ENCODE data around the gene ALOX5AP. TPM values are rescaled to one million over a fixed set of nuclear protein-coding genes. Genes with fewer than 3 reads are reported as not detected.
A peak's percentile ranks its signal among the peaks of the same experiment; 100 is the strongest.

ALOX5AP gene
- total RNA-seq, 1 donor from 2014 or later = 4.5 TPM

GRCh38 chr13:30796631-30797601 lies 61.6 kb downstream of the ALOX5AP start:
- DNase-seq (ENCODE audit: low read depth) (peak; percentile 78), FAIRE-seq (no peak)
- H3K27ac Mint-ChIP-seq (ENCODE audit: unreplicated experiment) = no peak overlapping the region
- H2AFZ ChIP-seq (ENCODE audit: low read depth, low read length) = peak overlapping the region; percentile 32
- H3K9ac ChIP-seq (ENCODE audit: low read length) = peak overlapping the region; percentile 56
- H4K20me1 ChIP-seq (ENCODE audit: insufficient read depth, low read length) = no peaks in the 10 kb centered on the region
- peak overlapping the region; percentile 56 for H3K27ac ChIP-seq (ENCODE audit: low read depth, low read length)
- H3K27me3 Mint-ChIP-seq (ENCODE audit: low read depth, unreplicated experiment) = peaks cover 2% of the 10 kb centered on the region
- no peak overlapping the region for H3K4me3 Mint-ChIP-seq (ENCODE audit: unreplicated experiment)
- peaks cover 58% of the 10 kb centered on the region for H3K4me1 ChIP-seq (ENCODE audit: insufficient read depth, low read length)
- H3K9me3 ChIP-seq (ENCODE audit: insufficient read depth, low read depth, low read length) = no peaks in the 10 kb centered on the region
- no peak for TF ChIP-seq EZH2 (IDR thresholded peaks at IDR 0.05; ENCODE audit: insufficient read depth, low read length)
- TF ChIP-seq CTCF (IDR thresholded peaks at IDR 0.05; ENCODE audit: insufficient read depth, low read depth, low read length) = no peak
- H3K9me3 Mint-ChIP-seq (ENCODE audit: unreplicated experiment) = no peaks in the 10 kb centered on the region
- no peaks in the 10 kb centered on the region for H3K36me3 ChIP-seq (ENCODE audit: insufficient read depth, low read length)
- H3K27me3 ChIP-seq (ENCODE audit: insufficient read depth, low read length) = no peaks in the 10 kb centered on the region
- H3K4me2 ChIP-seq (ENCODE audit: low read length) = peak overlapping the region; percentile 80
- peak overlapping the region; percentile 22 for H3K4me3 ChIP-seq (ENCODE audit: insufficient read depth, low read depth, low read length)
- peaks cover 35% of the 10 kb centered on the region for H3K4me1 Mint-ChIP-seq (ENCODE audit: low read depth, unreplicated experiment)
- H3K36me3 Mint-ChIP-seq (ENCODE audit: low read depth, unreplicated experiment) = no peaks in the 10 kb centered on the region
- H3K79me2 ChIP-seq (ENCODE audit: insufficient read depth, low read length) = no peaks in the 10 kb centered on the region

- Histone ChIP-seq H4K20me1 (ENCODE audit: insufficient read depth, low read length) (no peaks in the 10 kb centered on the region), H2AFZ (ENCODE audit: low read depth, low read length) (no peak overlapping the region), H3K9me3 (ENCODE audit: insufficient read depth, low read depth, low read length) (no peaks in the 10 kb centered on the region), H3K4me3 (ENCODE audit: insufficient read depth, low read depth, low read length) (no peak overlapping the region), H3K27me3 (ENCODE audit: insufficient read depth, low read length) (no peaks in the 10 kb centered on the region), H3K9ac (ENCODE audit: low read length) (peak overlapping the region; percentile 56), H3K4me1 (ENCODE audit: insufficient read depth, low read length) (peaks cover 51% of the 10 kb centered on the region), H3K36me3 (ENCODE audit: insufficient read depth, low read length) (no peaks in the 10 kb centered on the region), H3K27ac (ENCODE audit: low read depth, low read length) (peak overlapping the region; percentile 25), H3K4me2 (ENCODE audit: low read length) (peak overlapping the region; percentile 80), H3K79me2 (ENCODE audit: insufficient read depth, low read length) (no peaks in the 10 kb centered on the region)
- FAIRE-seq = no peak
- peaks cover 25% of the 10 kb centered on the region for H3K4me1 Mint-ChIP-seq (ENCODE audit: low read depth, unreplicated experiment)
- H3K27ac Mint-ChIP-seq (ENCODE audit: unreplicated experiment) = no peak overlapping the region
- no peaks in the 10 kb centered on the region for H3K36me3 Mint-ChIP-seq (ENCODE audit: low read depth, unreplicated experiment)
- H3K27me3 Mint-ChIP-seq (ENCODE audit: low read depth, unreplicated experiment) = peaks cover 2% of the 10 kb centered on the region
- H3K9me3 Mint-ChIP-seq (ENCODE audit: unreplicated experiment) = no peaks in the 10 kb centered on the region
- no peak overlapping the region for H3K4me3 Mint-ChIP-seq (ENCODE audit: unreplicated experiment)
- no peak for DNase-seq (ENCODE audit: low read depth)
- no peak for TF ChIP-seq CTCF (IDR thresholded peaks at IDR 0.05; ENCODE audit: insufficient read depth, low read depth, low read length)
- TF ChIP-seq EZH2 (IDR thresholded peaks at IDR 0.05; ENCODE audit: insufficient read depth, low read length) = no peak
Observed at GRCh38 chr13:30797847-30798535, 62.6 kb downstream of the ALOX5AP start.

Data from astrocyte (in vitro differentiated cells and primary cell).